Mesenchymal stem cell (in vitro differentiated cells and primary cell): ENCODE results near the gene RWDD3.
A peak's percentile ranks its signal among the peaks of the same experiment; 100 is the strongest.

Source experiments
- DNase-seq: peaks from one replicate; pipeline ENCODE4 v3.0.0-alpha.2; 2013
- H2AFZ ChIP-seq: one replicate; pipeline ENCODE4 v1.6.1; 2013; ENCODE audit warnings: low read depth, mild to moderate bottlenecking, control low read depth, inconsistent platforms, low read length, moderate library complexity
- H2AK5ac ChIP-seq: 2 replicates; pipeline ENCODE4 v1.6.1; 2013; ENCODE audit warnings: low read length, moderate library complexity, mild to moderate bottlenecking, inconsistent platforms; ENCODE audit not compliant: severe bottlenecking
- H2BK120ac ChIP-seq: one replicate; pipeline ENCODE4 v1.6.1; 2013; ENCODE audit warnings: low read depth, mild to moderate bottlenecking, inconsistent platforms, low read length, moderate library complexity
- H2BK12ac ChIP-seq, 2 experiments: one replicate each; pipeline ENCODE4 v1.6.1; 2013; ENCODE audit warnings: inconsistent platforms in 2 of 2, low read length in 2 of 2, mild to moderate bottlenecking in 2 of 2, moderate library complexity in 2 of 2, control low read depth in 1 of 2
- H2BK15ac ChIP-seq: one replicate; pipeline ENCODE4 v1.6.1; 2013; ENCODE audit warnings: mild to moderate bottlenecking, low read depth, inconsistent platforms; ENCODE audit not compliant: poor library complexity, severe bottlenecking
- H2BK5ac ChIP-seq: 2 replicates; pipeline ENCODE4 v1.6.1; 2013; ENCODE audit warnings: low read depth, mild to moderate bottlenecking, low read length, control low read depth, inconsistent platforms; ENCODE audit not compliant: poor library complexity, severe bottlenecking
- H3K14ac ChIP-seq, 2 experiments: one replicate each; pipeline ENCODE4 v1.6.1; 2013; ENCODE audit warnings: inconsistent platforms in 2 of 2, low read length in 2 of 2, control low read depth in 1 of 2, mild to moderate bottlenecking in 1 of 2, moderate library complexity in 1 of 2
- H3K18ac ChIP-seq, 2 experiments: one replicate each; pipeline ENCODE4 v1.6.1; 2013; ENCODE audit warnings: inconsistent platforms in 2 of 2, low read length in 2 of 2, control low read depth in 1 of 2, low read depth in 1 of 2, mild to moderate bottlenecking in 1 of 2
- H3K23ac ChIP-seq, 2 experiments: one replicate each; pipeline ENCODE4 v1.6.1; 2013; ENCODE audit warnings: inconsistent platforms in 2 of 2, low read length in 2 of 2, mild to moderate bottlenecking in 2 of 2, moderate library complexity in 2 of 2, control low read depth in 1 of 2
- H3K27ac ChIP-seq: 2 replicates; pipeline ENCODE4 v1.5.1; 2013; ENCODE audit warnings: mild to moderate bottlenecking, moderate library complexity, low read length, control low read depth, inconsistent platforms; ENCODE audit not compliant: poor library complexity, severe bottlenecking
- H3K27me3 ChIP-seq, 2 experiments: 2 replicates each; pipeline versions ENCODE4 v1.6.1 to v1.7.0; 2013; ENCODE audit warnings: low read length in 2 of 2, mild to moderate bottlenecking in 2 of 2, moderate library complexity in 2 of 2, control low read depth in 1 of 2, inconsistent platforms in 1 of 2; ENCODE audit not compliant: control insufficient read depth in 1 of 2, insufficient read depth in 1 of 2
- H3K36me3 ChIP-seq, 2 experiments: 2 replicates each; pipeline versions ENCODE4 v1.6.1 to v1.7.0; 2013; ENCODE audit warnings: low read length in 2 of 2, control low read depth in 1 of 2, inconsistent platforms in 1 of 2, low read depth in 1 of 2, mild to moderate bottlenecking in 1 of 2; ENCODE audit not compliant: insufficient read depth in 2 of 2, control insufficient read depth in 1 of 2
- H3K4ac ChIP-seq, 2 experiments: one replicate each; pipeline ENCODE4 v1.6.1; 2013; ENCODE audit warnings: inconsistent platforms in 2 of 2, low read length in 2 of 2, mild to moderate bottlenecking in 2 of 2, moderate library complexity in 2 of 2, control low read depth in 1 of 2, low read depth in 1 of 2
- H3K4me1 ChIP-seq: 2 replicates; pipeline ENCODE4 v1.6.1; 2013; ENCODE audit warnings: low read depth, low read length, control low read depth; ENCODE audit not compliant: control insufficient read depth, insufficient read depth
- H3K4me2 ChIP-seq: 2 replicates; pipeline ENCODE4 v1.6.1; 2013; ENCODE audit warnings: low read length, mild to moderate bottlenecking, inconsistent platforms; ENCODE audit not compliant: poor library complexity, severe bottlenecking
- H3K4me3 ChIP-seq, 2 experiments: 2 replicates each; pipeline versions ENCODE4 v1.5.1 to v1.7.0; 2013; ENCODE audit warnings: low read length in 2 of 2, mild to moderate bottlenecking in 2 of 2, control low read depth in 1 of 2, low read depth in 1 of 2; ENCODE audit not compliant: insufficient read depth in 1 of 2
- H3K79me1 ChIP-seq: replicated peaks from 2 replicates; pipeline ENCODE4 v1.6.1; 2013; ENCODE audit warnings: mild to moderate bottlenecking, control low read depth, low read length, inconsistent platforms; ENCODE audit not compliant: poor library complexity, severe bottlenecking
- H3K9ac ChIP-seq: 2 replicates; pipeline ENCODE4 v1.7.0; 2013; ENCODE audit warnings: mild to moderate bottlenecking, low read length, moderate library complexity
- H3K9me3 ChIP-seq: 2 replicates; pipeline ENCODE4 v1.7.0; 2013; ENCODE audit warnings: mild to moderate bottlenecking, low read length; ENCODE audit not compliant: control insufficient read depth
- H4K8ac ChIP-seq: one replicate; pipeline ENCODE4 v1.6.1; 2013; ENCODE audit warnings: inconsistent platforms, mild to moderate bottlenecking, low read length, moderate library complexity
- H4K91ac ChIP-seq: one replicate; pipeline ENCODE4 v1.6.1; 2013; ENCODE audit warnings: mild to moderate bottlenecking, low read length, inconsistent platforms
- WGBS: methylation state at CpG from one replicate; pipeline ENCODE4 v1.1.7; 2013; ENCODE audit warnings: mixed read lengths; 5-methylcytosine and 5-hydroxymethylcytosine counted together

RWDD3 gene

DNA sequence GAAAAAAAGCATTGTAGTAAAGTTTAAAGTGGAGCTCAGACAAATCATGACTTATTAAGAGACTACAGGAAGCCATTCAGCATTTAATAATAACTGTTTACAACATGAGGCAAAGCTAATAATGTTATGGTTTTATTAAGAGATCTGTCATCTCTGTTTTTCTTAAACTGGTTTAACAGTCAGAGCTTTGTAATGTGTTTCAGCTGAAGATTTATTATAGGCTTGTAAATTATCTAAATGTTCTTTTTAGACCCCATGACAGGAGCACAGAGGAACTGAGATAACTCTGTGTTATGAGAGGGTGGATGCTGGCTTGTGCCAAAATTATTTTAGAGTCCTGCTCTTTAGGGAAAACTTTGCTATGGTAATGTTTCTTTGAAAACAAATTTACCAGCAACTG is 38.0 kb upstream of the RWDD3 start:
- no peaks in the 10 kb centered on the region for H3K9me3 ChIP-seq

GRCh38 chr1:95197616-95198252 is 36.3 kb upstream of the RWDD3 start:
- no peak overlapping the region for H3K14ac ChIP-seq

More for the DNA sequence above, 38.0 kb upstream of the RWDD3 start:
- Histone ChIP-seq H3K9ac (no peak overlapping the region), H4K91ac (no peak overlapping the region), H2BK15ac (no peak overlapping the region), H3K4ac (no peak overlapping the region), H3K14ac (no peak overlapping the region), H3K18ac (no peak overlapping the region), H3K27me3 (no peaks in the 10 kb centered on the region), H4K8ac (no peak overlapping the region), H2AK5ac (no peak overlapping the region), H3K4me2 (no peak overlapping the region), H3K79me1 (no peaks in the 10 kb centered on the region), H3K27ac (no peak overlapping the region), H3K23ac (no peak overlapping the region), H2AFZ (no peak overlapping the region), H3K4me3 (no peak overlapping the region), H2BK12ac (no peak overlapping the region), H3K36me3 (no peaks in the 10 kb centered on the region), H2BK120ac (no peak overlapping the region), H3K4me1 (no peaks in the 10 kb centered on the region), H2BK5ac (no peak overlapping the region)
- no peak for DNase-seq

GRCh38 chr1:95201905-95202304 is 32.1 kb upstream of the RWDD3 start:
- Histone ChIP-seq H3K79me1 (no peaks in the 10 kb centered on the region), H3K36me3 (no peaks in the 10 kb centered on the region)

More at GRCh38 chr1:95197616-95198252, 36.3 kb upstream of the RWDD3 start:
- no peaks in the 10 kb centered on the region for H3K9me3 ChIP-seq
- H2BK120ac ChIP-seq, result no peak overlapping the region
- no peak overlapping the region for H4K91ac ChIP-seq
- H3K4me2 ChIP-seq, result no peak overlapping the region
- H2AK5ac ChIP-seq, result no peak overlapping the region
- no peak overlapping the region for H2BK12ac ChIP-seq
- H3K27ac ChIP-seq, result peak overlapping the region; percentile 62
- no peak overlapping the region for H3K9ac ChIP-seq
- H2BK5ac ChIP-seq, result no peak overlapping the region
- H2BK15ac ChIP-seq, result no peak overlapping the region
- H3K79me1 ChIP-seq, result no peaks in the 10 kb centered on the region
- no peaks in the 10 kb centered on the region for H3K36me3 ChIP-seq
- 100% methylated on average over 1 of the region's 1 CpG for WGBS
- no peak overlapping the region for H3K4ac ChIP-seq
- H2AFZ ChIP-seq, result no peak overlapping the region
- H3K18ac ChIP-seq, result peak overlapping the region in 1 of 2 experiments; percentile 29
- H4K8ac ChIP-seq, result no peak overlapping the region
- peak; percentile 54 for DNase-seq
- no peaks in the 10 kb centered on the region for H3K27me3 ChIP-seq
- no peak overlapping the region for H3K23ac ChIP-seq
- H3K4me1 ChIP-seq, result no peaks in the 10 kb centered on the region
- H3K4me3 ChIP-seq, result no peak overlapping the region

DNA sequence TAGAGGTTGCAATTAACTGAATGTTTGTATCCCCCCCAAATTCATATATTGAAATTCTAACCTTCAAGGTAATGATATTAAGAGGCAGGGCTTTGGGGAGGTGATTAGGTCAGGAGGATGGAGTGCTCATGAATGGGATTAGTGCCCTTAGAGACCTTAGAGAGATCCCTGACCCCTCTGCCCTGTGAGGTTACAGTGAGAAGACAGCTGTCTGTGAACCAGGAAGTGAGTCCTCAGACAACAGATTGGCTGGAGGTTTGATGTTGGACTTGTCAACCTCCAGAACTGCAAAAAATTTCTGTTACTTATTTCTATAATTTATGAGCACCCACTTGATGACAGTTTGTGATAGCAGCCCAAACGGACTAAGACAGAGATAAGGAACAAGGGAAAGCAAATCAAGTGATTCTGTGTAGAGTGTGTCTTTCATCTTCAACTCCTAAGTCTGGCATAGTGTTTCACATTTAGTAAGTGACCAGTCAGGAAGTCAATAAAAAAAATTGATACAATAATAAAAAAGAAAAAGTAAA is 30.0 kb upstream of the RWDD3 start:
- Histone ChIP-seq H3K9ac (no peak overlapping the region), H3K4me3 (no peak overlapping the region), H2AFZ (no peak overlapping the region), H3K9me3 (no peaks in the 10 kb centered on the region), H2BK5ac (no peak overlapping the region), H3K23ac (no peak overlapping the region), H2AK5ac (no peak overlapping the region), H2BK15ac (no peak overlapping the region), H4K91ac (no peak overlapping the region), H3K79me1 (no peaks in the 10 kb centered on the region), H3K36me3 (no peaks in the 10 kb centered on the region), H4K8ac (no peak overlapping the region), H2BK12ac (no peak overlapping the region), H3K4ac (no peak overlapping the region), H2BK120ac (no peak overlapping the region), H3K14ac (no peak overlapping the region), H3K4me1 (no peaks in the 10 kb centered on the region), H3K18ac (no peak overlapping the region), H3K4me2 (no peak overlapping the region), H3K27ac (no peak overlapping the region), H3K27me3 (no peaks in the 10 kb centered on the region)
- no peak for DNase-seq
- no CpG with 5 or more reads among the region's 1 CpG for WGBS

More at GRCh38 chr1:95201905-95202304, 32.1 kb upstream of the RWDD3 start:
- no peaks in the 10 kb centered on the region for H3K4me1 ChIP-seq
- no peak overlapping the region for H2AFZ ChIP-seq
- H3K14ac ChIP-seq, result no peak overlapping the region
- H3K18ac ChIP-seq, result no peak overlapping the region
- H2BK120ac ChIP-seq, result no peak overlapping the region
- no peaks in the 10 kb centered on the region for H3K9me3 ChIP-seq
- H2BK15ac ChIP-seq, result no peak overlapping the region
- H3K23ac ChIP-seq, result no peak overlapping the region
- H3K4ac ChIP-seq, result no peak overlapping the region
- H2AK5ac ChIP-seq, result no peak overlapping the region
- H4K91ac ChIP-seq, result no peak overlapping the region
- H3K9ac ChIP-seq, result no peak overlapping the region
- peak; percentile 16 for DNase-seq
- no peak overlapping the region for H4K8ac ChIP-seq
- H2BK12ac ChIP-seq, result no peak overlapping the region
- no peak overlapping the region for H3K27ac ChIP-seq
- H3K4me3 ChIP-seq, result no peak overlapping the region
- no peaks in the 10 kb centered on the region for H3K27me3 ChIP-seq
- H2BK5ac ChIP-seq, result no peak overlapping the region
- H3K4me2 ChIP-seq, result no peak overlapping the region
